B cell (primary cell): Measurements from ENCODE around the gene STRA8. TPM values are rescaled to one million over a fixed set of nuclear protein-coding genes. Genes with fewer than 3 reads are reported as not detected.

Source experiments
- ATAC-seq: fragments of 200-7000 bp; cut with Tn5 transposase; one replicate; pipeline ENCODE4 v1.10.0; 2021; ENCODE audit warnings: low read depth, mild to moderate bottlenecking, moderate number of reproducible peaks, moderate library complexity
- CTCF ChIA-PET: fragments of 350-600 bp; sonication (Branson Sonifier 250); formaldehyde crosslinking; loops from one replicate; lab custom pipeline; 2021; ENCODE audit warnings: antibody characterized with exemption, inconsistent platforms; lab: Charles Lee
- POLR2A ChIA-PET: fragments of 350-600 bp; sonication (Branson Sonifier 250); formaldehyde crosslinking; loops from one replicate; lab custom pipeline; 2021; ENCODE audit warnings: antibody characterized with exemption; lab: Charles Lee
- DNase-seq: peaks from one replicate; pipeline ENCODE4 v3.0.0; 2013
- H2AFZ ChIP-seq: 2 replicates; pipeline ENCODE4 v1.6.1; 2012; ENCODE audit warnings: mild to moderate bottlenecking, low read depth, low read length; ENCODE audit not compliant: insufficient read depth, poor library complexity, severe bottlenecking
- H3K27ac ChIP-seq, 2 donors: 1 replicate in 1 of 2; 2 replicates in 1 of 2; pipeline ENCODE4 v1.5.1; 2012 to 2013; ENCODE audit warnings: low read length in 2 of 2, mild to moderate bottlenecking in 2 of 2, moderate library complexity in 1 of 2
- H3K27me3 ChIP-seq, 4 experiments: fragments of 200-600 bp in 1 of 4; sonication (generic) in 1 of 4; replicated peaks in 1 of 4; 1 replicate in 2 of 4; 2 replicates in 2 of 4; pipeline versions ENCODE4 v1.6.1 to v1.7.0; 2013 to 2016; ENCODE audit warnings: low read length in 3 of 4, mild to moderate bottlenecking in 2 of 4, mixed read lengths in 1 of 4, moderate library complexity in 1 of 4; ENCODE audit not compliant: insufficient read depth in 4 of 4, control insufficient read depth in 3 of 4; ENCODE audit errors: control extremely low read depth in 1 of 4
- H3K36me3 ChIP-seq, 2 experiments: replicated peaks in 1 of 2; 1 replicate in 1 of 2; 2 replicates in 1 of 2; pipeline versions ENCODE4 v1.6.1 to v1.7.1; 2013; ENCODE audit warnings: low read length in 1 of 2; ENCODE audit not compliant: insufficient read depth in 2 of 2, control insufficient read depth in 1 of 2; ENCODE audit errors: control extremely low read depth in 1 of 2, extremely low read depth in 1 of 2
- H3K4me1 ChIP-seq, 2 donors: fragments of 200-600 bp in 1 of 2; sonication (generic) in 1 of 2; 1 replicate in 1 of 2; 2 replicates in 1 of 2; pipeline versions ENCODE4 v1.5.1 to v1.6.1; 2013 to 2017; ENCODE audit warnings: low read length in 2 of 2; ENCODE audit not compliant: control insufficient read depth in 2 of 2, insufficient read depth in 2 of 2
- H3K4me2 ChIP-seq: replicated peaks from 2 replicates; pipeline ENCODE3; 2012; ENCODE audit warnings: mild to moderate bottlenecking, low read depth, low read length; ENCODE audit not compliant: poor library complexity, severe bottlenecking
- H3K4me3 ChIP-seq, 5 experiments: fragments of 200-600 bp in 1 of 5; sonication (generic) in 1 of 5; 1 replicate in 3 of 5; 2 replicates in 2 of 5; pipeline versions ENCODE4 v1.5.1 to v1.7.0; 2011 to 2016; ENCODE audit warnings: low read length in 4 of 5, mild to moderate bottlenecking in 4 of 5, low read depth in 2 of 5, control low read depth in 1 of 5, moderate library complexity in 1 of 5; ENCODE audit not compliant: insufficient read depth in 1 of 5; ENCODE audit errors: control extremely low read depth in 1 of 5, extremely low read depth in 1 of 5
- H3K79me2 ChIP-seq: fragments of 200-600 bp; sonication (generic); one replicate; pipeline ENCODE4 v1.6.0; 2016; ENCODE audit warnings: low read length; ENCODE audit not compliant: control insufficient read depth, insufficient read depth
- H3K9ac ChIP-seq: fragments of 200-600 bp; sonication (generic); 2 replicates; pipeline ENCODE4 v1.6.1; 2017; ENCODE audit warnings: mild to moderate bottlenecking, low read length, moderate library complexity
- H3K9me3 ChIP-seq, 3 donors: one replicate each; pipeline versions ENCODE4 v1.6.1 to v1.7.1; 2013; ENCODE audit warnings: low read length in 2 of 3; ENCODE audit not compliant: control insufficient read depth in 2 of 3, insufficient read depth in 1 of 3; ENCODE audit errors: control extremely low read depth in 1 of 3
- H4K20me1 ChIP-seq: 2 replicates; pipeline ENCODE4 v1.6.0; 2012; ENCODE audit warnings: mild to moderate bottlenecking, low read length; ENCODE audit not compliant: insufficient read depth, control insufficient read depth, poor library complexity, severe bottlenecking
- H3K27ac Mint-ChIP-seq: one replicate; pipeline ENCODE4 v1.8.0; 2021; ENCODE audit warnings: mixed read lengths
- H3K27me3 Mint-ChIP-seq: one replicate; pipeline ENCODE4 v1.8.0; 2021; ENCODE audit warnings: mixed read lengths
- H3K4me1 Mint-ChIP-seq: one replicate; pipeline ENCODE4 v1.8.0; 2021; ENCODE audit warnings: mixed read lengths
- H3K4me3 Mint-ChIP-seq: one replicate; pipeline ENCODE4 v1.8.0; 2021; ENCODE audit warnings: mixed read lengths
- H3K9me3 Mint-ChIP-seq: one replicate; pipeline ENCODE4 v1.8.0; 2022; ENCODE audit warnings: mixed read lengths; ENCODE audit not compliant: insufficient read depth
- CTCF ChIP-seq: fragments of 200-600 bp; IDR thresholded peaks from one replicate; pipeline ENCODE4 v1.8.0; 2022; ENCODE audit warnings: antibody characterized with exemption, mild to moderate bottlenecking
- EZH2 ChIP-seq: IDR thresholded peaks from 2 replicates; pipeline ENCODE4 v1.6.1; 2012; ENCODE audit warnings: borderline replicate concordance, low read depth, mild to moderate bottlenecking, moderate library complexity, low read length; ENCODE audit not compliant: insufficient read depth, poor library complexity, severe bottlenecking
- WGBS: methylation state at CpG from one replicate; pipeline ENCODE4 v1.1.5; 2013; ENCODE audit warnings: missing lambda C conversion rate; ENCODE audit not compliant: insufficient coverage; 5-methylcytosine and 5-hydroxymethylcytosine counted together
- intact Hi-C: fragments of 100-400 bp; cut with micrococcal nuclease; formaldehyde crosslinking; loops from one replicate; pipeline ENCODE4 v1.10.0; 2022
- polyA plus RNA-seq: library from polyadenylated mRNA; depleted of rRNA; stranded (reverse); fragments of >200 nt; gene quantifications from 2 replicates; pipeline ENCODE4 v1.2.3, GENCODE V29; 2012
- total RNA-seq, 2 donors: library from RNA; stranded (reverse); fragments of 120-200 nt in 1 of 2; gene quantifications; 1 replicate in 1 of 2; 2 replicates in 1 of 2; pipeline versions ENCODE4 v1.2.3 to v1.2.4, GENCODE V29; 2013 to 2022

STRA8 gene
- total and polyA plus RNA-seq, 2 donors (not counting 1 experiment from before 2014, with no cell fraction given): not detected

GRCh38 chr7:135286876-135287275 lies 53.2 kb downstream of the STRA8 start:
- DNase-seq: no peak
- peaks cover 3% of the 10 kb centered on the region for H3K4me1 Mint-ChIP-seq

GRCh38 chr7:135290594-135290993 lies 57.0 kb downstream of the STRA8 start:
- H3K4me3 Mint-ChIP-seq: no peak overlapping the region
- no peaks in the 10 kb centered on the region for H4K20me1 ChIP-seq
- no peaks in the 10 kb centered on the region for H3K4me1 Mint-ChIP-seq
- ATAC-seq: no peak
- no peaks in the 10 kb centered on the region for H3K79me2 ChIP-seq
- ChIA-PET POLR2A (no interaction called here), CTCF (interaction anchor here (1.0 kb wide), 1 partner anchor 17 kb away, joined by 3 read pairs; no protein-coding TSS in a partner anchor)
- no peaks in the 10 kb centered on the region for H3K4me1 ChIP-seq
- H3K9me3 Mint-ChIP-seq: no peaks in the 10 kb centered on the region
- no peaks in the 10 kb centered on the region for H3K36me3 ChIP-seq
- no peak overlapping the region for H3K27ac ChIP-seq
- no peak overlapping the region for H3K4me2 ChIP-seq
- TF ChIP-seq CTCF (no peak), EZH2 (no peak)
- H3K27ac Mint-ChIP-seq: no peak overlapping the region
- no peak overlapping the region for H3K9ac ChIP-seq
- H3K4me3 ChIP-seq: no peak overlapping the region
- H3K27me3 Mint-ChIP-seq: peaks cover 10% of the 10 kb centered on the region
- intact Hi-C loops: no loop called here
- no peaks in the 10 kb centered on the region for H3K9me3 ChIP-seq
- H2AFZ ChIP-seq: no peak overlapping the region
- WGBS: 98% methylated on average over 6 of the region's 7 CpGs
- no peaks in the 10 kb centered on the region for H3K27me3 ChIP-seq
- DNase-seq: no peak

More at GRCh38 chr7:135286876-135287275, 53.2 kb downstream of the STRA8 start:
- ChIA-PET POLR2A (no interaction called here), CTCF (interaction anchor here (3.3 kb wide), 1 partner anchor 12 kb away, joined by 15 read pairs; no protein-coding TSS in a partner anchor)
- Histone ChIP-seq H3K4me2 (no peak overlapping the region), H3K36me3 (no peaks in the 10 kb centered on the region), H4K20me1 (no peaks in the 10 kb centered on the region), H3K27me3 (no peaks in the 10 kb centered on the region), H3K4me3 (no peak overlapping the region), H3K4me1 (peaks cover 0 to under 1% of the 10 kb centered on the region in 2 donors), H3K79me2 (no peaks in the 10 kb centered on the region), H3K27ac (no peak overlapping the region), H3K9ac (no peak overlapping the region), H2AFZ (no peak overlapping the region), H3K9me3 (no peaks in the 10 kb centered on the region)
- intact Hi-C loops: no loop called here
- ATAC-seq: no peak
- no peak for TF ChIP-seq EZH2
- TF ChIP-seq CTCF: no peak
- no peak overlapping the region for H3K4me3 Mint-ChIP-seq
- 89% methylated on average over 2 of the region's 4 CpGs for WGBS
- H3K27me3 Mint-ChIP-seq: no peaks in the 10 kb centered on the region
- H3K27ac Mint-ChIP-seq: no peak overlapping the region
- no peaks in the 10 kb centered on the region for H3K9me3 Mint-ChIP-seq
